Measurements from ENCODE around the gene PPP2R2C.

The PPP2R2C gene

DNA sequence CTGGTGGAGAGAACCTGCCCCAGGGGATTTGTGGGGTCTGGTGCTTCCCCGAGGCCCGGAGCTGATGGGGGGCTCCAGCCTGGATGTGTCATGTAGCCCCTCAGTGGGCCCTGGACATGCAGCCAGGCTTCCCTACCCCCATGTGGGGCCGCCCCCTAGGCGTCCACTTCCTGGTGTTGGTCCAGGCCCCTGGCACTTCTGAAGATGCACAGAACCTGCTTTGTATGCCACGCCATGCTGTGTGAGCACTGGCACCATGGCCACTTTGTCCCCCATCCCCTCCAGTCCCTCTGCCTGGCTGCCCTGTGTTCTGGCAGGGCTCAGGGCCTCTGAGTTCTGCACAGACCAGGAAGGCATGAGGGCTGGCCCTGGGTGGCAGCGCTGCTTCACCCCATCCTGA lies 173.6 kb downstream of the PPP2R2C start:
- DNase-seq: no peak

DNA sequence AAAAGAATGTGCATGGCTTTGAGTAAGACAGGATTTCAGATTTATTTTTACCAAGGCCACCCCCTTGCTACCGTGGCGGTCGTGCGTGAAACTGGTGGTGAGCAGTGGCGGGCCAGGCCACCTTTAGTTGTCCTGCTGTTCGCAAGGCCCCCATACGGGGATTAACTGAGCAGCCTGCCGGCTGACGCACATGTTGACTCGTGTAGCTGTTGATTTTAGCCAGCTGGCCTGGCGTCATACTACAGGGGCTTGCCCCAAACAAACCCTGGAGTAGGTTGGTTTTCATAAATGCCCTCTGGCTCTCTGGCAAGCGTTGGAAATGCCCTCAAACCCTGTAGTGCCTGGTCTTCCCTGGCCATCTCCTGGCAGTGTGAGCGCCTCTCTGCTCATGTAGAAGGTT lies 174.4 kb downstream of the PPP2R2C start:
- DNase-seq: no peak

- DNase-seq: no peak
These were observed 175.1 kb downstream of the PPP2R2C start for GRCh38 chr4:6297266-6297815.

GRCh38 chr4:6296026-6296425 lies 176.4 kb downstream of the PPP2R2C start:
- no peak for DNase-seq

- no peak for DNase-seq
These were observed 176.9 kb downstream of the PPP2R2C start for GRCh38 chr4:6295495-6295894.

GRCh38 chr4:6294705-6295421 lies 177.6 kb downstream of the PPP2R2C start:
- DNase-seq: no peak

GRCh38 chr4:6293661-6294060 lies 178.8 kb downstream of the PPP2R2C start:
- no peak for DNase-seq

DNA sequence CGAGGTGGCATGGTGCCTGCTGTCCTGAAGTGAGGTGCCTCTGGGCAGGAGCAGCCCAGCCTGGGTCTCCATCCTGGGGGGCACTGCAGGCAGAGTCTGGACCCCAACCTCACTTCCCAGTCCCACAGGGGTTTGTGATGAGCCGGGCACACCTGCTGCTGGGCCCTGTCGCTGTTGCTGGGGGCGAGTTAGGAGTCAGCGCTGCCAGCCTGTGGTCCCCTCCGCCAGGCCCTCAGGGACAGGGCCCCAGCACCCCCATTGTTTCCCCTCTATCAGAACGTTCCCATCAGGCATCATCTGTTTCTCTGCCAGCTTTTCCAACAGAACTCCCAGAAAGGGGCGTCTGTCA lies 179.3 kb downstream of the PPP2R2C start:
- DNase-seq: no peak

DNA sequence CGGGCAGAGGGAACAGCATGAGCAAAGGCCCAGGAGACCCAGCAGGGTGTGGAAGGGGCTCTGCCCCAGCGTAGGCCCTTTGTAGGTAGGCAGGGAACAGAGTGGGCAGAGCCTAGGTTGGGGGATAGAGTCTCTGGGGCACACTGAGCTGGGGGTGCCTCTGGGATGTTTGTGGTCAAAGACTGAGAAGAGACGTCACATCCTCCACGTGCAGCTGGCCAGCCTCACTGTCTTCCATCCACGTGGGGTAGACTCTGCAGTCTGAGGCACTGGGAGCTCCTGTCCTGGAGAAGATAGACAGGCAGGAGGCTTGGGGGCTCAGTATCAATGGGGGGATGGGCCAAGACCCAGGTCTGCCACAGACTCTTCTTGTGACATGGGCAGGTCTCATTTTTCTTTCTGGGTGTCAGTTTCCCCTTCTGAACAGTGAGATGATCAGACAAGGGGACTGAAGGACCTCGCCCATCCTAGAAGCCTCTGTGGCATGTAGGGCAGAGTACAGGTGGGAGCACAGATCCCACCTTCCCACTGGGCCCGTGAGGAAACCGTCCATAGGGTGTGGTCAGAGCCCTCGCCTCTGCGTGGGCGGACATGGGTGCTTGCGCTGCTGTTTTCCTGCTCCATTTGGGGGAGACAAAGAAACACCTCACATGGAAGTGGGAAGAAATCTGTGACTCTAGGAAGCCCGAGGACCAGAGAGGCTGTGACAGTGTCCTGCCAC lies 179.9 kb downstream of the PPP2R2C start:
- DNase-seq: no peak

GRCh38 chr4:6291784-6292297 lies 180.6 kb downstream of the PPP2R2C start:
- DNase-seq: no peak

GRCh38 chr4:6290769-6291547 lies 181.5 kb downstream of the PPP2R2C start:
- DNase-seq: no peak

DNA sequence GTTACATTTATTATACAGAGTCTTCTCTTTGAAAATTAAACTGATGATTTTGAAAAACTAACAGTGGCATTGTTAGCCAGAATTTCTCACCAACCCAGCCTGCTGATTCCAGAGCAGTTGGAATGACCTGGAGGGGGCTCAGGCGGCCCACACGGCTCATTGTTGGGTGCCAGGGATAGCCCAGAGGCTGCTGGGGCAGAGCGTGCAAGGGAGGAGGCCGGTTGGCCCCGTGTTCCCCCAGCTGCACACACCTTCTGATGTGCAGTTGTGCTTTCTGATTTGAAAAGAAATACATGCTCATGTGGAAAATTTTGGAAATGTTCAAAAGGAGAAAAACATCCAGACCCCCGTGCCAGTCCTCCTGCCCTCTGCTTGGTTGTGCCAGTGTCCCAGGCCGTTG lies 182.2 kb downstream of the PPP2R2C start:
- no peak for DNase-seq

DNA sequence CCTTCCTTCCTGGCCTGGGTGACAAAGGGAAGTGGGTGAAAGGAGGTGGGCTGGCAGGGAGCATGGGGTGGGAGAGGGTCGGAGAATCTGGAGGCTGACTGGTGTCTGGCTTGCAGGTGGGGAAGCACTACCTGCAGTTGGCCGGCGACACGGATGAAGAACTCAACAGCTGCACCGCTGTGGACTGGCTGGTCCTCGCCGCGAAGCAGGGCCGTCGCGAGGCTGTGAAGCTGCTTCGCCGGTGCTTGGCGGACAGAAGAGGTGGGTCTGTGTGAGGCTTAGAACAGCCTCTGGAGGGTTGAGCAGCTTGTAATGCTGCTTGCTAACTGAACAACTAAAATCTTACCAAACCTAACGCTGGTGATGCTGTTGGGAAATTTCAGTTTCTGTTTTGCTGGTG lies 183.5 kb downstream of the PPP2R2C start:
- DNase-seq: no peak

GRCh38 chr4:6288342-6288741 lies 184.1 kb downstream of the PPP2R2C start:
- DNase-seq: no peak

DNA sequence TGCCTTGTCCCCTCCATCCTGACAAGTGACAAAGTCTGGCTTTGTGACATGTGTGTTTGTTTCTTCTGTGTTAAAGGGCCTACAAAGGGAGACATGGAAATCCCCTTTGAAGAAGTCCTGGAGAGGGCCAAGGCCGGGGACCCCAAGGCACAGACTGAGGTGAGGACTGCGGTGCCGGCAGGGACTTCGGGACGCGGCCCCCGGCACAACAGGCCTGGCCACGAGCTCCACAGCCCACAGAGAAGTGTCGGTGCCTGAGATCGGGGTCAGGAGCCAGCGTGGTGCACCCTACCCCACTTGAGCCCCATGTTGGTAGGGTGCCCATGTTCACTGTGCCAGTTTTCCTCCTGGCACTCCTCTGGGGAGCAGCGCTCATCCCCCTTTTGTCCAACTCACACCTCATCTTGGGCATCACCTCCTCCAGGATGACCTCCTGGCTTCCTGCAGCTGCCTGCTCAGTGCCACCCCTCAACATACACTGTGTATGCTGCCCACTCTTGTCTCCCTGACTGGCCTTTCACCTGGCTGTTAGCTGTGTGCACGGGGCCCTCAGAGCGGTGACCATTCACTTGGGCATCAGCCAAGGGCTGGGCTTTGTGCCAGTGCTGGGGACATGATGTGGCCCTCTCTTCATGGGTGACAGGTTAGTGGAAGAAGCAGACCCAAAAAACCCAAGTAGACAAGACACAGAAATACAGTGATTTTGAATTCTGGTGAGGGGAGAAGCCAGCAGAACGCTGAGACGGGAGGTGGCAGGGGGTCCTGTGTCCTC lies 185.2 kb downstream of the PPP2R2C start:
- DNase-seq: no peak

DNA sequence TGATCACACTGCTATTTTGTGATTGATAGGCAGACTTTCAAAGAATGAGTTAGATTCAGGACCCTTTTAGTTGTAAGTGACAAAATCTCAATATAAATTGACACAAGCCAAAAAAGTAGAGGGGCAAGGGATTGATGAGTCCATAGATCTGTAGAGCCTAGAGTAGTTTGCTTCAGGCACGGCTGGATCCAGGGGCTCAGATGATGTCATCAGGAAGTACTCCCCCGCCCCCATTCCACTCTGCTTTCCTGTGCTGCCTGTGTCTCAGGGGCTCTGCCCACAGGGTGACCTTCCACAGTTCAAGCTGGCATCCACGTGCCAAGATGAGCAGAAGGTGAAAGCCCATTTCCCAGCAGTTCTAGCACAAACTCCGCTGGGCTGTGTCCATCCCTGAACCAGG lies 189.1 kb downstream of the PPP2R2C start:
- no peak for DNase-seq

GRCh38 chr4:6282314-6282771 lies 190.1 kb downstream of the PPP2R2C start:
- no peak for DNase-seq

DNA sequence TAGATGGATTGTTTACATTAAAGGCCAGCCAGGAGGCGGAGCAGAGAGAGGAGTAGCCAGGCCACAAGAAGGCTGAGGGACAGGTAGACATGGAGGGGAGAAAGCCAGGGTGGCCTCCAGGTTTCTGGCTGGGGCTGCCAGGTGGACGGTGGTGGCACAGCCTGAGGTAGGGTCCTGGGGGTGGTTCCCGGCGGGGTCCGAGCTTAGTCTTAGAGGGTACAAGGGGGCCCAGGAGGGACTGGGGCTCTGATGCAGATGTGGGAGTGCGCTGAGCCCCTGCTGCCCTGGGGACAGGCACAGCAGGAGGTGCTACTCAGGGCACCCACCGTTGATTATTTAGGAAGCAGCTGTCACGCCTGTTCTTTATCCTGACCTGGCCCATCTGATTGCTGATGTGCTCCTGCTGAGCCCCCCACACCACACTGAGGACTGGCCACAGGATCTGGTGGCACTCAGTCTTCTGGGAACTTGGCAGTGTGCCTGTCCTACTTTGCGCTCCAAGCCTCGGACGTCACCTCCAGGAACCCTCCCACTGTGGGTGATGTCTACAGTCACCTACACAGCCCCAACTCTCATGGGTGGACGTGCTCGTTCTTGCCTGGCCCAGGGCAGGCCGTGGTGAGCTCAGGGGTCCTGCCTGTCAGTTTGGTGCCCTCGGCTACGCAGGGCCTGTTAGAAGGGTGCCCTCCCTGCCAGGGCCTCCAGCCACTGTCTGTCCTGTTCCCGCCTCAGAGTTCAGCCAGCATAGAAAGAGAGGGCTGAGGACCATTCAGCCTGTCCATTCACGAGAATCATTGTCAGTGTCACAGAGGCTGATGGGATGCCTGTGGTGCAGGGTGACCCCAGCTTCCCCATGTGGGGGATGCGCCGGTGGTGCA lies 190.7 kb downstream of the PPP2R2C start:
- DNase-seq: no peak

GRCh38 chr4:6280365-6280996 lies 191.9 kb downstream of the PPP2R2C start:
- DNase-seq: peak; percentile 14

- no peak for DNase-seq
These were observed 192.7 kb downstream of the PPP2R2C start for GRCh38 chr4:6279582-6280289.

Measured in NCI-H146 (cell line).